GM12878 (cell line): ENCODE measurements around the gene ITSN1. TPM values are rescaled to one million over a fixed set of nuclear protein-coding genes. Genes with fewer than 3 reads are reported as not detected.

Source experiments
- ATAC-seq: fragments of 200-7000 bp; cut with Tn5 transposase; 3 replicates; pipeline ENCODE4 v1.9.1; 2020; ENCODE audit warnings: mild to moderate bottlenecking, moderate library complexity
- BruUV-seq: library from RNA; stranded (reverse); fragments of 400-500 nt; replicated peaks from 2 replicates; lab custom pipeline; 2021; lab: Mats Ljungman, UMichigan
- CTCF ChIA-PET: fragments of 300-600 bp; sonication (Branson Sonifier 250); formaldehyde crosslinking; extraction: SDS; loops from one replicate; lab custom pipeline; 2021; ENCODE audit warnings: inconsistent platforms; lab: Yijun Ruan, JAX
- POLR2A ChIA-PET: fragments of 350-600 bp; formaldehyde crosslinking; extraction: SDS; loops from one replicate; lab custom pipeline; 2021; ENCODE audit warnings: inconsistent platforms; lab: Charles Lee
- RAD21 ChIA-PET: fragments of 300-600 bp; sonication (Branson Sonifier 250); formaldehyde crosslinking; loops from one replicate; lab custom pipeline; 2023; ENCODE audit warnings: antibody characterized with exemption; ENCODE audit not compliant: unreplicated experiment; lab: Charles Lee
- SMC1A ChIA-PET: fragments of 300-600 bp; sonication (Branson Sonifier 250); formaldehyde crosslinking; loops from one replicate; lab custom pipeline; 2023; ENCODE audit not compliant: unreplicated experiment, uncharacterized antibody; lab: Charles Lee
- DNase-seq: peaks from one replicate; pipeline ENCODE4 v3.0.0-alpha.2; 2011; ENCODE audit warnings: low read depth, low spot score
- FAIRE-seq: peaks from 3 replicates; lab custom pipeline; 2011; peaks lifted over from hg19 to GRCh38; lab: Jason Lieb, UNC
- H2AFZ ChIP-seq: 2 replicates; pipeline ENCODE4 v1.6.0; 2011; ENCODE audit warnings: low read depth, low read length, control low read depth; ENCODE audit not compliant: control insufficient read depth
- H3K27ac ChIP-seq: 2 replicates; pipeline ENCODE4 v1.5.1; 2011; ENCODE audit warnings: control low read depth; ENCODE audit not compliant: control insufficient read depth, insufficient read depth
- H3K27me3 ChIP-seq, 2 experiments: replicated peaks in 1 of 2; 2 replicates each; pipeline versions ENCODE4 v1.6.0 to v1.6.1; 2011; ENCODE audit warnings: low read length in 1 of 2; ENCODE audit not compliant: control insufficient read depth in 2 of 2, insufficient read depth in 2 of 2
- H3K36me3 ChIP-seq, 2 experiments: 2 replicates each; pipeline ENCODE4 v1.5.1; 2011; ENCODE audit warnings: low read length in 1 of 2; ENCODE audit not compliant: control insufficient read depth in 2 of 2, insufficient read depth in 2 of 2
- H3K4me1 ChIP-seq: 2 replicates; pipeline ENCODE4 v1.6.1; 2011; ENCODE audit warnings: mild to moderate bottlenecking, low read length, moderate library complexity, mixed read lengths; ENCODE audit not compliant: control insufficient read depth, insufficient read depth
- H3K4me2 ChIP-seq: 2 replicates; pipeline ENCODE4 v1.6.0; 2011; ENCODE audit warnings: control low read depth; ENCODE audit not compliant: control insufficient read depth, insufficient read depth
- H3K4me3 ChIP-seq: fragments of 200-600 bp; sonication (generic); 2 replicates; pipeline ENCODE4 v1.5.1; 2016
- H3K79me2 ChIP-seq: 2 replicates; pipeline ENCODE4 v1.6.0; 2011; ENCODE audit warnings: low read length; ENCODE audit not compliant: control insufficient read depth, insufficient read depth
- H3K9ac ChIP-seq: 2 replicates; pipeline ENCODE4 v1.8.0; 2011; ENCODE audit warnings: low read length, control low read depth, mixed read lengths; ENCODE audit not compliant: control insufficient read depth, insufficient read depth
- H3K9me3 ChIP-seq: replicated peaks from 3 replicates; pipeline ENCODE4 v1.5.1; 2011; ENCODE audit warnings: mild to moderate bottlenecking, low read length; ENCODE audit not compliant: control insufficient read depth, insufficient read depth
- H4K20me1 ChIP-seq: 2 replicates; pipeline ENCODE4 v1.6.0; 2011; ENCODE audit not compliant: control insufficient read depth, insufficient read depth
- ATF7 ChIP-seq: fragments of 450-650 bp; IDR thresholded peaks from 2 replicates; pipeline ENCODE4 v1.6.1; 2016; ENCODE audit warnings: low read depth, mild to moderate bottlenecking
- CTCF ChIP-seq, 3 experiments: IDR thresholded peaks in 2 of 3; conservative IDR thresholded peaks in 1 of 3; 2 replicates each; pipeline ENCODE4 v1.5.1; 2011; ENCODE audit warnings: low read depth in 3 of 3, low read length in 3 of 3, mild to moderate bottlenecking in 3 of 3, control low read depth in 2 of 3, moderate library complexity in 2 of 3, inconsistent platforms in 1 of 3, mixed read lengths in 1 of 3; ENCODE audit not compliant: control insufficient read depth in 2 of 3, insufficient read depth in 1 of 3; ENCODE audit errors: extremely low read depth in 1 of 3
- EED ChIP-seq: sonication (generic); IDR thresholded peaks from 2 replicates; pipeline ENCODE4 v1.6.1; 2016; ENCODE audit warnings: antibody characterized with exemption, low read depth
- ELK1 ChIP-seq: IDR thresholded peaks from 2 replicates; pipeline ENCODE4 v1.6.1; 2012; ENCODE audit warnings: low read depth, low read length, improper control_type of control experiment
- IKZF1 ChIP-seq: fragments of 450-650 bp; conservative IDR thresholded peaks from 2 replicates; pipeline ENCODE4 v1.6.1; 2017; ENCODE audit warnings: antibody characterized with exemption, mild to moderate bottlenecking
- NFYA ChIP-seq: IDR thresholded peaks from 2 replicates; pipeline ENCODE4 v1.6.1; 2011; ENCODE audit warnings: low read depth, mild to moderate bottlenecking, low read length, improper control_type of control experiment, borderline replicate concordance
- SMARCA5 ChIP-seq: fragments of 450-650 bp; IDR thresholded peaks from 2 replicates; pipeline ENCODE4 v1.6.1; 2017; ENCODE audit warnings: mild to moderate bottlenecking
- TCF3 ChIP-seq: IDR thresholded peaks from 2 replicates; pipeline ENCODE4 v1.6.1; 2012; ENCODE audit warnings: low read depth, mild to moderate bottlenecking, low read length, borderline replicate concordance; ENCODE audit not compliant: insufficient read depth
- ZNF592 ChIP-seq: fragments of 450-650 bp; IDR thresholded peaks from 2 replicates; pipeline ENCODE4 v1.6.1; 2017; ENCODE audit warnings: mild to moderate bottlenecking, moderate library complexity
- WGBS: methylation state at CpG from one replicate; pipeline ENCODE4 v1.1.6; 2016; ENCODE audit warnings: low lambda C conversion rate; ENCODE audit not compliant: insufficient replicate concordance, insufficient coverage; ENCODE audit errors: missing lambda C conversion rate; 5-methylcytosine and 5-hydroxymethylcytosine counted together
- in situ Hi-C: fragments of 300-500 bp; cut with MboI; formaldehyde crosslinking; loops from 9 replicates; pipeline ENCODE4 v1.14.3; 2018; ENCODE audit warnings: mixed read lengths
- intact Hi-C: fragments of 100-400 bp; cut with micrococcal nuclease; formaldehyde crosslinking; loops from one replicate; pipeline ENCODE4 v1.14.2; 2022; ENCODE audit not compliant: unreplicated experiment
- polyA plus RNA-seq, 11 experiments: library from polyadenylated mRNA; depleted of rRNA in 4 of 11; unstranded in 6 of 11; stranded (reverse) in 5 of 11; fragments of >200 nt; fragmentation: Nextera tagmentation in 4 of 11; fragmentation: Illumina TruSeq in 1 of 11; extraction: Ambion mirVana in 4 of 11; extraction: Trizol in 1 of 11; gene quantifications; 1 replicate in 1 of 11; 2 replicates in 10 of 11; pipeline versions ENCODE4 v1.2.1 to v1.2.3, GENCODE V29; 2011 to 2016; ENCODE audit warnings: inconsistent platforms in 2 of 11, missing spikeins in 2 of 11, low read depth in 1 of 11
- total RNA-seq, 4 experiments: library from RNA; depleted of rRNA in 3 of 4; stranded (reverse); fragments of >200 nt in 3 of 4; fragmentation: Illumina TruSeq in 1 of 4; extraction: Trizol in 1 of 4; gene quantifications; 2 replicates each; pipeline versions ENCODE4 v1.2.1 to v1.2.3, GENCODE V29; 2013 to 2021

The ITSN1 gene
- total and polyA plus RNA-seq, 10 of the 15 experiments (the other 5 are each of a cell fraction or from before 2014, with no cell fraction given) = 0.89 to 10.6 (median 4.8) TPM

- TF ChIP-seq IKZF1 (no peak), ELK1 (no peak), SMARCA5 (no peak), TCF3 (no peak)
Measured at GRCh38 chr21:33834801-33835500, 192.7 kb downstream of the ITSN1 start (continued).

GRCh38 chr21:33835920-33836319 lies 193.6 kb downstream of the ITSN1 start:
- Histone ChIP-seq H3K9ac (no peak overlapping the region), H3K9me3 (no peaks in the 10 kb centered on the region), H3K27ac (no peak overlapping the region), H3K4me2 (no peak overlapping the region), H3K27me3 (no peaks in the 10 kb centered on the region), H4K20me1 (no peaks in the 10 kb centered on the region), H3K4me3 (no peak overlapping the region), H3K36me3 (no peaks in the 10 kb centered on the region), H3K4me1 (no peaks in the 10 kb centered on the region), H2AFZ (no peak overlapping the region), H3K79me2 (no peaks in the 10 kb centered on the region)
- FAIRE-seq (no peak), ATAC-seq (no peak), DNase-seq (no peak)
- TF ChIP-seq EED (no peak), ATF7 (no peak), ZNF592 (no peak), CTCF (IDR thresholded peaks at IDR 0.05 in 2 of 3, conservative IDR thresholded peaks at IDR 0.05 in 1 of 3; ENCODE audit: control insufficient read depth in 2 of 3, extremely low read depth in 1 of 3, insufficient read depth in 1 of 3, low read depth in 3 of 3, low read length in 3 of 3) (no peak), NFYA (no peak)
- ChIA-PET RAD21 (no interaction called here), CTCF (no interaction called here), SMC1A (no interaction called here), POLR2A (no interaction called here)
- intact Hi-C loops (no loop called here), in situ Hi-C loops (no loop called here)
- WGBS = 62% methylated on average over 4 of the region's 4 CpGs
- no TSS peak for BruUV-seq
